Dedifferentiated amniotic fluid mesenchymal stem cell (primary cell): Measurements from ENCODE around the gene CIC.

Source experiments
- DNase-seq: peaks from one replicate; pipeline ENCODE4 v3.0.0-alpha.2; 2016; ENCODE audit errors: extremely low spot score

The CIC gene

GRCh38 chr19:42268704-42269477 is at the start of gene CIC:
CIC (plus strand) TSS chr19:42269252; CDS start chr19:42271784, 2,532 bp downstream.
- peak; percentile 100 for DNase-seq

DNA sequence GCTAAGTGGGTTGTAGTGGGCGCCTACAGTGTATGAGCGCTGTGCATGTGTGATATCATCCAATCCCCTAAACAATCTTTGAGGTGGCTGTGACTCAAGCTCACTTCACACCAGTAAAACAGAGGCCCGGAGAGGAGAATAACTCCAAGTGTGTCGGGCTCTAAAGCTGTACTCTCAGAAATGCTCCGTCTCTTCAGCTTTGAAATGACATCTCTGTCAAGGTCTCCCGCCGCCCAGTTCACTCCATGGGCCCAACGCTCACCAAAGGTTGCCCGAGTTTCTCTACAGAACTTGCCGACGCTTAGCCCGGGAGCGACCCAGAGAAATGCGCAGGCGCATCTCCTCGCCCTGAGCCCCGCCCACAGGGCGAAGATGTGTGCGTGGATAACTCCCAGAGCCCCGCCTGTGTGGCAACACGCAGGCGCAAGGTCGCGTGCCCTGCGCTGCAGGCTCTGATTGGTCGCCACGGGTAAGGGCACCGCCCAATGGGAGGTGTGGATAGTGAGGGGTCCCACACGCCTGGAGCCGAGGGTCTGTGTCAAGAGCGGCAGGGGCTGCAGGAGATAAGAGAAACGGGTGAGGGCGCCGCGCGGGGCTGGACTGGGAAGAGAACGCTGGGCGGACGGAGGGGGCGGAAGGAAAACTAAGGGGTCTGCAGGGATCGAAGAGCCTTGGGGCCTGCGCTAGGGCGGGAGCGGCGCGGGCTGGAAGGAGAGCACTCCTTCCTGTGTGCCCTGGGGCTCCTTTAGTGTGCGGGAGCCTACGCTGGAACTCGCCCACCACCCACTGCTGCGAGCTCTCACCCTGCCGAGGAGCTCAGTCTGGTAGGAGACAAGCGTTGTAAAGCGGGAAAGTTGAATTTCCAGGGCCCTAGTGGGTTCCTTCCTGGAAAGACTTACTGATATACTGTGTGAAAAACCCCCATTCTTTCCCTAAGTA is 49.0 kb upstream of the CIC start, which contains the start of gene ZNF526:
TSS of gene ZNF526 (plus strand) at position 501 of the 939 bp plus-strand sequence. CDS start 4,092 bp downstream, outside the sequence.
- DNase-seq: peak; percentile 95

- DNase-seq: no peak
Observed at GRCh38 chr19:42220751-42221097, 48.3 kb upstream of the CIC start.

DNA sequence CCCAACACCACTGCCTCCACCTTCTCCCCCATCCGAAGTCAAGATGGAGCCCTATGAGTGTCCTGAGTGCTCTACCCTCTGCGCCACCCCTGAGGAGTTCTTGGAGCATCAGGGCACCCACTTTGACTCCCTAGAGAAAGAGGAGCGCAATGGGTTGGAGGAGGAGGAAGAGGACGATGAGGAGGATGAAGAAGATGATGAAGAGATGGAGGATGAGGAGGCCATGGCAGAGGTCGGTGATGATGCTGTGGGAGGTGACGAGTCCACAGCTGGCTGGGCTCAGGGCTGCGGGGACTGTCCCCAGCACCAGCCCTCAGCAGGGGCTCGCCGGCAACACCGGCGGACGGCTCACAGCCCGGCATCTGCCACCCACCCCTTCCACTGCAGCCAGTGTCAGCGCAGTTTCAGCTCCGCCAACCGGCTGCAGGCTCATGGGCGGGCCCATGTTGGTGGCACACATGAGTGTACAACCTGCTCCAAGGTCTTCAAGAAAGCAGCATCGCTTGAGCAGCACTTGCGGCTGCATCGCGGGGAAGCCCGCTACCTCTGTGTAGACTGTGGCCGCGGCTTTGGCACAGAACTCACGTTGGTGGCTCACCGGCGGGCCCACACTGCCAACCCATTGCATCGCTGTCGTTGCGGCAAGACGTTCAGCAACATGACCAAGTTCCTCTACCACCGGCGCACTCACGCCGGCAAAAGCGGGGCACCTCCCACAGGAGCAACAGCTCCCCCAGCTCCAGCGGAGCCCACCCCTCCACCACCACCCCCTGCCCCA is 43.9 kb upstream of the CIC start:
- no peak for DNase-seq

- DNase-seq: no peak
Observed at GRCh38 chr19:42225718-42226292, 43.2 kb upstream of the CIC start.

- no peak for DNase-seq
Observed at GRCh38 chr19:42226886-42227285, 42.2 kb upstream of the CIC start.

GRCh38 chr19:42228641-42229040 is 40.4 kb upstream of the CIC start:
- no peak for DNase-seq

DNA sequence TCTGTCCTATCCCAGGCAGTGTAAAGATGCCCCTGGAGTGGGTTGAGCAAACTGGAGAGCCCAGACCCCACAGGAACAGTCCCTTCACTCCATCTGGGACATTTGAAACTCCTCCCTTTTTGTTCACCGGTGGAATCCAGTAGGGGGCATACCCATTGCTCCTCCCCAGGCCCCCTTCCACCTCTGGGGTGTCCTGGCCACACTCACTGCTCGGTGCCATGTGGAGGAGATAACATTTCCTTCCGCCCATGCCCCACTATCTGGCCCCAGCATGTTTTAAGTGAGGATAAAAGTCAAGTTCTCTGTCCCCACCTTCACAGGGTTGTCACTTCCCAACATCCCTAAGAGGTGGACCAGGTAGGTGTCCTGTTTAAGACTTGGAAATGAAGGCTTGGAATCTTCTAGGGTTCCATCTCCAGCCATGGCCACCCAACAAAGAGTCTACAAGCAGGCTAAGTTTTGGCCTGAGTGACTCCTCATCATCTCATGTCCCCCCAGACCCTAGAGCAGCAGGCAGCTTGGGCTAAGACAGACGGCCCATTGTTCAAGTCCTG is 39.7 kb upstream of the CIC start:
- no peak for DNase-seq

DNA sequence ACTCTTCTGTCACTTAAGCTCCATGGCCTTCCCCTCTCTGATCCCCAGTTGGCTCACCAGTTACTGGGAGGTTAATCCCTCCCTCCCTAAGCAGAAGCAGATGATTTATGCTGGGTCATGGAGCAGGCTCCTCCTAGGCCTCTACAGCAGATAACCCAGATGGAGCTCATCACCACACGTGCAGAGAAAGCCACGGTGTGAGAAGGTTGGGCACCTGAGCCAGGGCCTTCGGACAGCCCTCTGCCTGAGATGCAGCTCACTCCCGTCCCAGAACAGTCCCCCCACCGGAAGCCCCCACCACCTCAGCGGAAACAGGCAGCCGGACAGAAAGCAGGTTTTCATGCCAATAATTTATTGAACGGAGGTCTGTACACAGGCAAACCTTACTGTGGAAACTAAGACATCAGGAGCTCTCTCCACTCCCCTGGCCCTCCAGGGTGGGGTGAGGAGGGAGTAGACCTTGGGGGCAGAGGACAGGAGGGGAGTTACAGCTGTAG is 39.1 kb upstream of the CIC start:
- no peak for DNase-seq

- no peak for DNase-seq
Observed at GRCh38 chr19:42230571-42230970, 38.5 kb upstream of the CIC start.

- DNase-seq: no peak
Observed at GRCh38 chr19:42232435-42232834, 36.6 kb upstream of the CIC start.

DNA sequence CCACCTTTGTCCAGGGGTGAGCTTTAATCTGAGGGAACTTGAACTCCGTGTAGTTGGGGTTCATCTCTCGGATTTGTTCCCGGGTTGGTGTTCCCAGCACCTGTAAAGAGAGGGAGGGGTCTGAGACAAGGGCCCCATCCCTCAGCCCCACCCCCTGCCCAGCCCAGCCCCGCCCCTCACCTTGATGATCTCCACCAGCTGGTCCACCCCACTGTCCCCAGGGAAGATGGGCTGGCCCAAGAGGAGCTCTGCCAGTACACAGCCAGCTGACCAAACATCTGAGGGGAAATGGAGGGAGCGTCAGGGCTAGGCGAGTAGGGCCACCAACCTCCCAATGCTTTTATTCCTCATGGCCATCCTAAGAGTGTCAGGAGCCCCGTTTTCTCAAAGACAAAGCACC is 35.9 kb upstream of the CIC start:
- DNase-seq: no peak

DNA sequence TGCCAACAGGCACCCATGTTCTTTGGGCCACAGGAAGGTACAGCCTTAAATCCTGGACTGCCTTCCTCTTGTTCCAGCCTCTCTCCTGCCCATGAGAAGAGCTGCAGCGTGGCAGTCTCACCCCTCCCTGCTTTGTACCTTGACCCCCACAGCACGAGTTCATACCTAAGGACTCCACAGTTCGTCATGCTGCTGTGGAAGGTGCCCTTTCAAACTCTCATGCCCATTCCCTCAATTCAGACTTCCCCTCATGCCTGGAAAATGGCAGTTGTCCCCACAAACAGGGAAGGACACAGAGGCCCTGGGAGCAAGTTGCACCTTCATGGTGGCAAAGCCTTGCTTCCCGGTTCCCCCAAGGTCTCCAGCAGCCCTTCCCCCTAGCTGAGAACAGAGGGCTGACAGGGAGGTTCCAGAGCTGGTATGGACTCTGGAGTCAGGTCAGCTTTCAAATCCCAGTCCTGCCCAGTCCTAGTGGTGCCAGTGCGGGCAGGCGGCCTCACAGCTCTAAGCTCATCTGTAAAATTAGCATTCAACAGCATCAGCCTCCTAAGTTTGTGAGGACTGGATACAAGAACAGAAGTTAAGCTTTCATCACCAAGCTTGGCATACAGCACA is 35.3 kb upstream of the CIC start:
- DNase-seq: no peak

GRCh38 chr19:42234364-42234763 is 34.7 kb upstream of the CIC start:
- DNase-seq: no peak

- DNase-seq: no peak
Observed at GRCh38 chr19:42235181-42235580, 33.9 kb upstream of the CIC start.

GRCh38 chr19:42239544-42240220 is 29.4 kb upstream of the CIC start:
- DNase-seq: no peak

- DNase-seq: no peak
Observed at GRCh38 chr19:42241279-42241678, 27.8 kb upstream of the CIC start.

- no peak for DNase-seq
Observed at GRCh38 chr19:42242069-42242511, 27.0 kb upstream of the CIC start.

- DNase-seq: peak; percentile 100
Observed at GRCh38 chr19:42242512-42243409, 26.3 kb upstream of the CIC start, which contains the start of gene GSK3A. GSK3A (minus strand) TSS chr19:42242602; CDS start chr19:42242465, 137 bp downstream.
